HG03280 (cell line): ENCODE measurements around the gene IMPDH1.

Experiments
- ATAC-seq: cut with Tn5 transposase; IDR thresholded peaks from one replicate; pipeline ENCODE4 v1.9.1; 2021; ENCODE audit warnings: mild to moderate bottlenecking, moderate library complexity; ENCODE audit not compliant: unreplicated experiment

IMPDH1 gene

GRCh38 chr7:128406314-128407232 is 3.2 kb downstream of the IMPDH1 start:
- ATAC-seq: no peak

- ATAC-seq: peak; percentile 28
These were observed 4.1 kb downstream of the IMPDH1 start for GRCh38 chr7:128405471-128406313.

DNA sequence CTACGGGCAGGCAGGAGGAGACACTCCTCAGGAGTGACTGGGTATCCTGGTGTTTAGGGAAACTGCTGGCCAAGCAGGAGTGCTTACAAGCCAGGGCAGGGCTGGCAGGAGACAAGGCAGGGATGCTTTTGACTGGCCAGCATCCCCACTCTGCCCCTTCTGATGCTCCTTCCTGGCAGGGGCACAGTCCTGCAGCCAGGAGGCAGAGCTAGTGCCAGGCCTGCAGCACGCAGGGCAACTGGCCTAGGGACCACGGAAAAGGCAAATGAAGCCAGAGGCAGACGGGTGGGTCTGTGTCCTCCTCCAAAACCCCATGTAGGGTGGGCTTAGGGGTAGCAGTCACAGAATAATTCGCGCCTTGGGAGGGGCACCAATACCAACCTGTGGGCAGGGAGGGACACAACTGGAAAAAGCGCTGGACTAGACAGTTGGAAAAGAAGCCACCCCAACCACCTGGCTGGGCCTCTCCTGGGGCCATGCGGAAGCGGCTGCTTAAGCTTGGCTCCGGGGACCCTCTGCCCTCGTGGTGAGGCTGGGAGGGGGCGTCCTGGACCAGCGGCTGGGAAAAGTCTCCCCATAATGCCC is 4.8 kb downstream of the IMPDH1 start:
- ATAC-seq: peak; percentile 1

- ATAC-seq: no peak
These were observed 5.6 kb downstream of the IMPDH1 start for GRCh38 chr7:128404143-128404681.

GRCh38 chr7:128403676-128404075 is 6.1 kb downstream of the IMPDH1 start:
- no peak for ATAC-seq

- ATAC-seq: no peak
These were observed 7.4 kb downstream of the IMPDH1 start for GRCh38 chr7:128402356-128402755.

- ATAC-seq: no peak
These were observed 9.2 kb downstream of the IMPDH1 start for GRCh38 chr7:128400566-128400965.

GRCh38 chr7:128399991-128400390 is 9.8 kb downstream of the IMPDH1 start:
- no peak for ATAC-seq

DNA sequence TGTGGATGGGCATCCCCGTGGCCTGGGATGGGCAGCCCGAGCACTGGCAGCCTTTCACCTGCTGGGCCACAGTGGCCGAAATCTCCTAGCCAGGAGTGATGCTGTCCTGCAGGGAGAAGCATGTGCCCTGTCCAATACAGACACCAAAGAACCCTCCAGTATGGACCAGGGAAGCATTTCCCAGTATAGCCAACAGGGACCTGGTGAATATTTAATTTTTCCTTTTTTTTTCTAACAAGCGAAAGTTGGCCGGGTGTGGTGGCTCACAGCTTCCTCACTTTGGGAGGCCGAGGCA is 11.0 kb downstream of the IMPDH1 start:
- ATAC-seq: no peak

DNA sequence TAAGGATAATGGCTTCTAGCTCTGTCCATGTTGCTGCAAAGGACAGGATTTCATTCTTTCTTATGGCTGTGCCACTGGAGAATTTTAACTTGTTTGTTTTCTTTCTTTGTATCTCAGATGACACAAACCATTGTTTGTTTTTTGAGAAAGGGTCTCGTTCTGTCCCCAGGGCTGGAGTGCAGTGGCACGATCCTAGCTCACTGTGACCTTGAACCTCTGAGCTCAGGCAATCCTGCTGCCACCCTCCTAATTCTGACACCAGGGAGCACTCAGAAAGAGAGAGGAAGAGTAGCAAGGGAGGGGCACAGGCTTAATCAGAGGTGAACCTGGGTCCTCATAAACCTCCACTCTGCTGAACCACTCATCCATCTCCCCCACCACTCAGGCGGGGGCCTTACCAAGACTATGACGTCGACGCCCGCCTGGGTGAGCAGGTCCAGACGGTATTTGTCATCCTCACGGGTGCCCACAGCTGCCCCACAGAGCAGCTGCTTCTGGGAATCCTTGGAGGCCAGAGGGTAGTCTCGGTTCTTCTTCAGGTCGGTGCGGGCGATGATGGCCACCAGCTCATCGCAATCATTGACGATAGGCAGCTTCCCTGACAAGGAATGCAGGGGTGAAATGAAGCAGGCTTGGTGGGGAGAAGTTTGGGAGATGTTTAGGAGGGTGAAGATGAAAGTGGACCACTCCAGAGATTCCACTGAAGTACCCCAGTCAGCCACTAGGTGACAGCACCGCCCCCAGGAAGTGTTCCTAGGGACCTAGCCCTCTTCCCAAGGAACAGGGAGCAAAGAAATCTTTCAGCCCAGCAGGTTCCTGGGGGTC is 11.6 kb downstream of the IMPDH1 start:
- ATAC-seq: no peak

GRCh38 chr7:128396357-128396756 is 13.4 kb downstream of the IMPDH1 start:
- ATAC-seq: no peak

DNA sequence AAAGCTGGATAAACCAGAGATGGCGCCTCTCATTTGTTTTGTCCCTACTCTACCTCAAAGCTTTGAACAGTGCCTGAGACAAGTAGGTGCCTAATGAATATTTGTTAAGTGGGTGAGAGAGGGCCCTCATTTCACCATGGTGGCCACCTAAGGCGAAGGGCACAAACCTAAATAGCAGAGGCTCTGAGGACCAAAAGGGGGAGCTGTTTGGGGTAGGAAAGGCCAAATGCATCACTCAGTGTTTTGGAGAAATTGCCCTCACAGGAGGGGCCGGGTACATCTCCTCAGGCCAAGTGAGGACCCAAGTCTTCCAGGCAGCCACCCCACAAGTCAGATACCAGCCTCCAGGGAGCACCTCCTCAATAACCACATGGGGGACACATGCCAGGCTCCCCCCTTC is 14.0 kb downstream of the IMPDH1 start:
- no peak for ATAC-seq

DNA sequence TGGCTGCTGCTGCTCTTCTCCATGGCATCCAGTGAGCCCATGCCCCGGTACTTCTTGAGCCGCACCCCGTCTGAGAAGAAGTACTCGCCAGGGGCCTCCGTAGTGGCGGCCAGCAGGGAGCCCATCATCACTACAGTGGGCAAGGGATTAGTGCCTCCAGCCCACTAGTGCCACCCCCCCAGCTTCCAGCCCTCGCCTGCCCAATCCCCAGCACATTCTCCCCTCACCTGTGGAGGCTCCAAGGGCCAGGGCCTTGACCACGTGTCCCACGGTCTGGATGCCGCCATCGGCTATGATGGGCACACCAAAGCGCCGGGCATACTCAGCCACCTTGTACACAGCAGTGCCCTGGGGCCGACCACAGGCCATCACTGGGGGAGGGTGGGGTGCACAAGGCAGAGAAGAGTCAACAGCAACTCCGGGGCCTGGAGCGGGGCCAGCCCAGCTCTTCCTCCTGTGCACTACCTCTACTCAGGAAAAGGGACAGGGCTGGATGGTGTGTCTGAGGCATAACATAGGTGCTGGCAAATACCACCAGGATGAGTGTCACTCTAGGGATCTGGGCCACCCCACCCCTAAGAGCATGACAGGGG is 14.8 kb downstream of the IMPDH1 start:
- no peak for ATAC-seq

GRCh38 chr7:128393526-128394330 is 16.1 kb downstream of the IMPDH1 start:
- no peak for ATAC-seq

- ATAC-seq: no peak
These were observed 17.1 kb downstream of the IMPDH1 start for GRCh38 chr7:128392446-128393327.

DNA sequence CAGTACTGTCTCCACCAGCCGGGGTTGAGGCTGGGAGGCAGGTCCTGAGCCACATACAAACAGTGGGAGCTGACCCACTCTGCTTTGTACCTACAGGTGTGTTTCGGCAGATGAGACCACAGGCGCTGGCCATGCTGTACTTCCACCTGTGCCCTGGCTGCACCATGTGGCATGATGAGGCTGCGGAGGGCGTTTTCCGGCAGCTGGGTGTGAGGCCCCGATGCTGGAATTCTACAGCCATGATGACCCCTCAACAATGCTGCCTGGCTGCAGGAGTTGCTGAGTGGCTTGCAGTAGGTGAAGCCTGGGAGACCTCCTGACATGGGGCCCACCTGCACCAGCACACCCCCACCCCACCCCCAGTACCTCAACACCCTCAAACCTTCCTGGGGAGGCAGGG is 18.0 kb downstream of the IMPDH1 start:
- ATAC-seq: no peak

- no peak for ATAC-seq
These were observed 18.8 kb downstream of the IMPDH1 start for GRCh38 chr7:128390871-128391565.
